GM18520 (cell line): ENCODE data around the gene CTDSP2.

ENCODE experiments used
- ATAC-seq: cut with Tn5 transposase; IDR thresholded peaks from one replicate; pipeline ENCODE4 v1.9.1; 2021; ENCODE audit not compliant: unreplicated experiment

CTDSP2 gene

GRCh38 chr12:57817261-57817989 is 29.1 kb downstream of the CTDSP2 start:
- ATAC-seq: no peak

- no peak for ATAC-seq
Measured at GRCh38 chr12:57816855-57817151, 29.7 kb downstream of the CTDSP2 start.

- ATAC-seq: no peak
Measured at GRCh38 chr12:57816001-57816854, 30.3 kb downstream of the CTDSP2 start.

- ATAC-seq: no peak
Measured at GRCh38 chr12:57815177-57816000, 31.1 kb downstream of the CTDSP2 start.

- ATAC-seq: no peak
Measured at GRCh38 chr12:57813971-57814772, 32.4 kb downstream of the CTDSP2 start.

- no peak for ATAC-seq
Measured at GRCh38 chr12:57813111-57813970, 33.2 kb downstream of the CTDSP2 start.

- ATAC-seq: no peak
Measured at GRCh38 chr12:57811028-57811755, 35.3 kb downstream of the CTDSP2 start.

GRCh38 chr12:57810450-57810849 is 36.1 kb downstream of the CTDSP2 start:
- no peak for ATAC-seq

- ATAC-seq: no peak
Measured at GRCh38 chr12:57809425-57809824, 37.1 kb downstream of the CTDSP2 start.

- ATAC-seq: no peak
Measured at GRCh38 chr12:57808351-57808750, 38.2 kb downstream of the CTDSP2 start.

GRCh38 chr12:57807285-57807684 is 39.2 kb downstream of the CTDSP2 start:
- no peak for ATAC-seq

- no peak for ATAC-seq
Measured at GRCh38 chr12:57806677-57807076, 39.9 kb downstream of the CTDSP2 start.

GRCh38 chr12:57803319-57803893 is 43.1 kb downstream of the CTDSP2 start:
- ATAC-seq: no peak

- no peak for ATAC-seq
Measured at GRCh38 chr12:57802607-57803006, 43.9 kb downstream of the CTDSP2 start.

- no peak for ATAC-seq
Measured at GRCh38 chr12:57800965-57801364, 45.6 kb downstream of the CTDSP2 start.

GRCh38 chr12:57797933-57798332 is 48.6 kb downstream of the CTDSP2 start:
- ATAC-seq: no peak

- no peak for ATAC-seq
Measured at GRCh38 chr12:57796996-57797395, 49.5 kb downstream of the CTDSP2 start.

- ATAC-seq: no peak
Measured at GRCh38 chr12:57795354-57795753, 51.2 kb downstream of the CTDSP2 start.

GRCh38 chr12:57793920-57794319 is 52.6 kb downstream of the CTDSP2 start:
- no peak for ATAC-seq
